ENCODE data around the gene PRAMEF33.
"Not testable (repeated sequence)": the region's sequence is repeated elsewhere in the genome, so short reads cannot be mapped to it uniquely, and the experiment has no call there.

The PRAMEF33 gene

GRCh38 chr1:13303239-13303638, at the start of gene PRAMEF33:
TSS of gene PRAMEF33 (plus strand) at chr1:13303539. CDS start at chr1:13305955, 2,416 bp downstream.
- not testable (repeated sequence) for DNase-seq (ENCODE audit: low read depth in 2 of 2)

DNA sequence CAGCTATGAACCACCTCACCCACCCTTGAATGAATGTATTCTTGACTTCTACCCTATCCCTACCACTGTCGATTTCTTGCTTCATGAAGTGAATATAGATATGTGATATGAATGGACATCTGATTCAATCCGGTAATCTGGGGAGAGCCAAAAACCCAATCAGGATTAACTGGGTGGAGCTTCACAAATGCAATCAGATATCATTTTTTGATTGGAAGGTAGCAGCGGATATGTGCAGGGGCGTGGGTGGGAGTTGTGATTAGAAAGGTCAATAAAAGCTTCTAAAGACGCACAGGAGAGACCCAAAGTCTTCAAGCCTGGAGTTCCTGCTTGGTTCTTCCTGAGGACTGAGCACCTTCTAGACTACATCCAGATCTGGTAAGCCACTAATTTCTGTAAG, 49.4 kb upstream of the PRAMEF33 start, which contains the start of gene PRAMEF5:
Gene PRAMEF5 (plus strand): TSS at position 301 of the 400 bp plus-strand sequence. CDS start 5,071 bp downstream, outside the sequence.
- DNase-seq (ENCODE audit: low read depth in 2 of 2): not testable (repeated sequence)

DNA sequence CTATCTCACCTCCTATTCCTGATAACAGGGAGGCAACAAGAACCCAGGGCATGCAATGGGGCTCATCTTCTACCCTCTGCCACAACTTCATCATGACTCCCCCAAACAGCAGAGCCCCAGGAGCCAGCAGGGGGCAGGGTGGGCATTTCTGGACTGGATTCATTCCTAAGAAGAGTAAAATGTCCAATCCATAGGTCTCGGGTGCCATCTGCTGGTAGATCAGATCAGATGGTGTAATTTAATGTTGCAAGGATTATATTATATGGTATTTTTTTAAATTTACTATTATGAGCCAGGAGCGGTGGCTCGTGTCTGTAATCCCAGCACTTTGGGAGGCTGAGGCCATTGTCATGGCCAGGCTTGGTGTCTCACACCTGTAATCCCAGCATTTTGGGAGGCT, 38.2 kb upstream of the PRAMEF33 start:
- not testable (repeated sequence) for DNase-seq (ENCODE audit: low read depth in 2 of 2)

DNA sequence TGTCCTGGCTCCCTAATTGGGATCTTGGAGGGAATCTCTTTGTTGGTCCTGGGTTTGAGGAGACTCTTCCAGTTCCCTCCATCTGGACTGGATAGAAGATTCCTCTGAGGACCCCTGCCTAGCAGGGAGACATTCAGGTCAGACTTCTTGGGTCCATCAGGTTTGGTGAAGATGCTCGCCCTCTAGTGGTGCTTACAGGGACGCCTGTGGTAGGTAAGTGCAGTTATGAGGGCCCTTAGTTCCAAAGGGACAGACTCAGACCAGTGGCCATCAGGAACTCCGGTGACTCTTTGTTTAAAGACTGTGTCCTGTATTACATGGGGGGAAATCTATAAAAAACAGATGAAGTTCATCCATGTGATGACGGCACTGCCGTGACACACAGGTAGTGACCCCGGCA, 26.3 kb upstream of the PRAMEF33 start:
- not testable (repeated sequence) for DNase-seq (ENCODE audit: low read depth in 2 of 2)

- not testable (repeated sequence) for DNase-seq (ENCODE audit: low read depth in 2 of 2)
Observed at GRCh38 chr1:13279617-13280016, 23.7 kb upstream of the PRAMEF33 start.

- DNase-seq (ENCODE audit: low read depth in 2 of 2): not testable (repeated sequence)
Observed at GRCh38 chr1:13285037-13285436, 18.3 kb upstream of the PRAMEF33 start, which contains the start of gene PRAMEF8. TSS of gene PRAMEF8 (minus strand) at chr1:13285137. CDS start at chr1:13284091, 1,046 bp downstream.

DNA sequence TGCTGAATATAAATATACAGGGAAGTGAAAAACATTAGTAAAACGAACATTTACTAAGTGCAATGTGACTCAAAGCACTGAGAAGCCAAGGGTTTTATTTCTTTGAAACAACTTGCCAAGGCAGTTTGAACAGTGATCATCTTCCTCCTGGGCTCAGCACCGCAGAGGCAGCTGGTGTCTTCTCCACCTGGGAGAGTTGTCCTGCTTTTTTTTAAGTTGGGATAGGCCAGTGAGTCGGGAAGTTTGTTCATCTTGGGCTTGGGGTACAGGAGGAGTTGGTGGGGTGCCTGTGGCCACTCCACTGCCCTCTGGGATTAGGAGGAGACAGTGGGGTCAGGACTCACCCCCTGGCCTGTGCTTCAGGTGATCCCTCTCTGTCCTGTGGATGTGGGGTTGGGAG, 14.3 kb upstream of the PRAMEF33 start:
- DNase-seq (ENCODE audit: low read depth in 2 of 2): not testable (repeated sequence)

DNA sequence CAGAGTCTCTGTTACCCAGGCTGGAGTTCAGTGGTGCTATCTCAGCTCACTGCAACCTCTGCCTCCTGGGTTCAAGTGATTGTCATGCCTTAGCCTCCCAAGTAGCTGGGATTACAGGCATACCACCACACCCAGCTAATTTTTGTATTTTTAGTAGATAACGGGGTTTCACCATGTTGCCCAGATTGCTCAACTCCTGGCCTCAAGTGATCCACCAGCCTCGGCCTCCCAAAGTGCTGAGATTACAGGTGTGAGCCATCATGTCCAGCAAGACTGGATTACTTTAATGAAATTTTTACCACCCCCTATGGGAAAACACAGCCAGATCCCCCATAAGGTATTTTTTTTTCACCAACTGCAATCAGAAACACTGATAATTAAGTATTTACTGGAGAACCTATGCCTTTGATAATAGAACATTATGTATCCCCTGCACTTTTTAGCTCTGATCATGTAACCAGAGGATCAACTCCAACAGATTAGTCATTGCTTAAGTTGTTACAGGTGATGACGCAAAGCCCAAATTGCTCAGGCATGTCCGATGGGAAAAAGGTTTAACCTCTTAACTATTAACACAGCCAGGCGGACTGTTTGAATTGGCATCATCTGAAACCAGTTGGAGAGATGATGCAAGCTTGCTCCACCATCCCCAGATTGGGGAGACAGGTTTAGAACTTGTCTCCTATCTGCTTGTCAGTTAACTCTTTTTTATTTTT, 6.0 kb upstream of the PRAMEF33 start:
- not testable (repeated sequence) for DNase-seq (ENCODE audit: low read depth in 2 of 2)

- DNase-seq (ENCODE audit: low read depth in 2 of 2): not testable (repeated sequence)
Observed at GRCh38 chr1:13298699-13299098, 4.6 kb upstream of the PRAMEF33 start.

DNA sequence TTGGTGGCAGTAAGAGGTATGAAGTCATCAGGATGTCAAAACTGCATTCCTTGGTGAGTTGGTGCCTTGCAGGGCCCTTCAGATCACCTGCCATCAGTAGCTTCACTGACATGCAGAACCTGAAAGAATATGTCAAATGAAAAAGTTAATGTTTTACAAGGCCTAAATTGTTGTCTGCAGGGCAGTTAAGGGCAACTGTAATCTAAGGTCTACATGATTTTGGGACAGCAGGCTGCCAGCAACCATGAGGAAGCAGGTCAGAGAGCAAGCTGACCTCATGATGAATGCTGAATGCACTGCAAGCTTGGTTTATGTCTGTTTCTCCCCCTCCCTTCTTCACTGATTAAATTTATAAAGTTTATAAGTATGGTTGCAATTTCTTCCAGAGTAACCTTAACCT, 1.1 kb upstream of the PRAMEF33 start:
- DNase-seq (ENCODE audit: low read depth in 2 of 2): not testable (repeated sequence)

DNA sequence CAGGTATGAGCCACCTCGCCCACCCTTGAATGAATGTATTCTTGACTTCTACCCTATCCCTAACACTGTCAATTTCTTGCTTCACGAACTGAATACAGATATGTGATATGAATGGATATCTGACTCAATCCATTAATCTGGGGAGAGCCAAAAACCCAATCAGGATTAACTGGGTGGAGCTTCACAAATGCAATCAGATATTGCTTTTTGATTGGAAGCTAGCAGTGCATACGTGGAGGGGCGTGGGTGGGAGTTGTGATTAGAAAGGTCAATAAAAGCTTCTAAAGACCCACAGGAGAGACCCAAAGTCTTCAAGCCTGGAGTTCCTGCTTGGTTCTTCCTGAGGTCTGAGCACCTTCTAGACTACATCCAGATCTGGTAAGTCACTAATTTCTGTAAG, 11.9 kb downstream of the PRAMEF33 start, which contains the start of gene PRAMEF15:
Gene PRAMEF15 (plus strand): TSS at position 301 of the 400 bp plus-strand sequence. CDS start 2,827 bp downstream, outside the sequence.
- DNase-seq (ENCODE audit: low read depth in 2 of 2): not testable (repeated sequence)

DNA sequence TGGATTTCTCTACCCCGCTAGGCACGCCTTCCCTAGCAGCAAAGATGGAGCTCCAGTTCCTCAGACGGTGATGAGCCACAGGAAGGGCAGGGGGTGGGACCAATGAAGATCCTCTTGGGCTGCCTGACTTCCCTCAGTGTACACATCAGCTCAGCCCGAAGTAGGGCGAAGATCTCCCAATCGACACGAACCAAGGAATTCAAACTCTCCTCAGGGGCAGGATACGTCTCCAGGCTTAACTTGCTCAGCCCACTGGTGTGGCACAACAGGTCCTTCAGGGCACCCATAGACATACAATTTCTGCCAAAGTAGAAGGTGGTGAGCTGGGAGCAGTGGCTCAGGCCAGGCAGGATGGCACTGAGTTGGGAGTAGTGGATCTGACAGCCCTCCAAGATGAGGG, 39.2 kb downstream of the PRAMEF33 start:
- not testable (repeated sequence) for DNase-seq (ENCODE audit: low read depth in 2 of 2)

GRCh38 chr1:13347034-13347433, 43.7 kb downstream of the PRAMEF33 start, which contains the start of gene PRAMEF14:
TSS of gene PRAMEF14 (minus strand) at chr1:13347134. CDS start at chr1:13345314, 1,820 bp downstream.
- DNase-seq (ENCODE audit: low read depth in 2 of 2): not testable (repeated sequence)

DNA sequence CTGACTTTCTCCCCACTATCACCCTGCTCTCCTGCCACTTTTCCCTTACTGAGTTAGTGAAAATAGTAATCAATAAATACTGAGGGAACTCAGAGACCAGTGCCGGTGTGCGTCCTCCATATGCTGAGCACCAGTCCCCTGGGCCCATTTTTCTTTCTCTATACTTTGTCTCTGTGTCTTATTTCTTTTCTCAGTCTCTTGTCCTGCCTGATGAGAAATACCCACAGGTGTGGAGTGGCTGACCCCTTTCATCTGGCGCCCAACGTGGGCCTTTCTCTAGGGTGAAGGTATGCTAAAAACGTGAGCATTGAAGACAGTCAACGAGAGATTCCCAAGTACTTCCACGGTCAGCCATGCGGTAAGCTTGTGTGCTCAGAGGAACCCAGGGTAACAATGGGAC, 50.1 kb downstream of the PRAMEF33 start:
- DNase-seq (ENCODE audit: low read depth in 2 of 2): not testable (repeated sequence)

- DNase-seq (ENCODE audit: low read depth in 2 of 2): not testable (repeated sequence)
Observed at GRCh38 chr1:13354475-13354874, 51.1 kb downstream of the PRAMEF33 start.

DNA sequence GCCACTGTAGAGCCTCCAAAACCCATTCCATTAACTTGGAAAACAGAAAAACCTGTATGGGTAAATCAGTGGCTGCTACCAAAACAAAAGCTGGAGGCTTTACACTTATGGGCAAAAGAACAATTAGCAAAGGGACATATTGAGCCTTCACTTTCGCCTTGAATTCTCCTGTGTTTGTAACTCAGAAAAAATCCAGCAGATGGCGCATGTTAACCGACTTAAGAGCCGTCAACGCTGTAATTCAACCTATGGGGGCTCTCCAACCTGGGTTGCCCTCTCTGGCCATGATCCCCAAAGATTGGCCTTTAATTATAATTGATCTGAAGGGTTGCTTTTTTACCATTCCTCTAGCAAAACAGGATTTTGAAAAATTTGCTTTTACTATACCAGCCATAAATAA, 53.4 kb downstream of the PRAMEF33 start:
- not testable (repeated sequence) for DNase-seq (ENCODE audit: low read depth in 2 of 2)

Data from activated CD8-positive, alpha-beta memory T cell treated with anti-CD3 and anti-CD28 coated beads for 4 hours (primary cell).